Gastrocnemius medialis (tissue), 4 donors: ENCODE data around the gene SFXN5.

Source experiments
- POLR2A ChIP-seq, 2 donors: fragments of 450-650 bp; IDR thresholded peaks; one replicate each; pipeline ENCODE4 v1.6.1; 2017; ENCODE audit warnings: antibody characterized with exemption in 2 of 2, mild to moderate bottlenecking in 2 of 2, moderate library complexity in 2 of 2
- TF ChIP-seq, protein P1 (sequence below), 5 experiments: fragments of 450-650 bp in 3 of 5; fragments of 200-600 bp in 2 of 5; sonication (generic) in 2 of 5; IDR thresholded peaks in 4 of 5; conservative IDR thresholded peaks in 1 of 5; 1 replicate in 4 of 5; 2 replicates in 1 of 5; pipeline ENCODE4 v1.5.1; 2016 to 2019; ENCODE audit warnings: antibody characterized with exemption in 5 of 5, mild to moderate bottlenecking in 3 of 5, moderate library complexity in 3 of 5

DNA sequence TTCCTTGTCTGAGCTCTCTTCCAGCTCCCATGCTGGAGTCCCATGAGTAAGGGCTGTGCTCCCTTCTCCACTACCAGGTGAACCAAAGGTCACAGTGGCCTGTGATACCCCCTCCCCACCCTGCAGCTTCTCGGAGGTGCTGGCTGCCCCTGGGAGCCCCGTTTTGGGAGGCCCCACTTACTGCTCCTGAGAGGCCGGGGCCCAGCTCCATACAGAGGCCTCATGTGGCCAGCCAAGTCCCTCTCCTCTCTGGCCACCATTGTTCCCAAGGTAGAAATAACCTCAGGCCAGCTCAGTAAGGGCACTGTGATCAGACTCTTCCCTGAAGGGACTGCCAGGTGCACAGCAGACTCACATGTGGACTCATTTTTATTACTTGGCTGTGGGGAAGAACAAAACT lies 35.3 kb upstream of the SFXN5 start:
- TF ChIP-seq, protein P1, sequence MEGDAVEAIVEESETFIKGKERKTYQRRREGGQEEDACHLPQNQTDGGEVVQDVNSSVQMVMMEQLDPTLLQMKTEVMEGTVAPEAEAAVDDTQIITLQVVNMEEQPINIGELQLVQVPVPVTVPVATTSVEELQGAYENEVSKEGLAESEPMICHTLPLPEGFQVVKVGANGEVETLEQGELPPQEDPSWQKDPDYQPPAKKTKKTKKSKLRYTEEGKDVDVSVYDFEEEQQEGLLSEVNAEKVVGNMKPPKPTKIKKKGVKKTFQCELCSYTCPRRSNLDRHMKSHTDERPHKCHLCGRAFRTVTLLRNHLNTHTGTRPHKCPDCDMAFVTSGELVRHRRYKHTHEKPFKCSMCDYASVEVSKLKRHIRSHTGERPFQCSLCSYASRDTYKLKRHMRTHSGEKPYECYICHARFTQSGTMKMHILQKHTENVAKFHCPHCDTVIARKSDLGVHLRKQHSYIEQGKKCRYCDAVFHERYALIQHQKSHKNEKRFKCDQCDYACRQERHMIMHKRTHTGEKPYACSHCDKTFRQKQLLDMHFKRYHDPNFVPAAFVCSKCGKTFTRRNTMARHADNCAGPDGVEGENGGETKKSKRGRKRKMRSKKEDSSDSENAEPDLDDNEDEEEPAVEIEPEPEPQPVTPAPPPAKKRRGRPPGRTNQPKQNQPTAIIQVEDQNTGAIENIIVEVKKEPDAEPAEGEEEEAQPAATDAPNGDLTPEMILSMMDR (IDR thresholded peaks at IDR 0.05 in 4 of 5, conservative IDR thresholded peaks at IDR 0.05 in 1 of 5) = no peak
- no peak for TF ChIP-seq POLR2A (IDR thresholded peaks at IDR 0.05)
